Pancreas (tissue), 10 donors: ENCODE data around the gene VEGFA. TPM values are rescaled to one million over a fixed set of nuclear protein-coding genes. Genes with fewer than 3 reads are reported as not detected.

Experiments used
- ATAC-seq, 4 donors: fragments of 200-7000 bp; cut with Tn5 transposase; one replicate each; pipeline versions ENCODE4 v1.8.0 to v1.9.1; 2020; ENCODE audit warnings: mild to moderate bottlenecking in 4 of 4, moderate library complexity in 4 of 4
- DNase-seq, 6 donors: peaks; one replicate each; pipeline ENCODE4 v3.0.0-alpha.2; 2020
- FAIRE-seq: peaks from 2 replicates; lab custom pipeline; 2012; peaks lifted over from hg19 to GRCh38; lab: Jason Lieb, UNC
- H3K27ac ChIP-seq, 4 donors: fragments of 200-600 bp; sonication (generic); 1 replicate in 3 of 4; 2 replicates in 1 of 4; pipeline versions ENCODE4 v1.5.0 to v1.8.0; 2020
- H3K27me3 ChIP-seq, 4 donors: fragments of 200-600 bp; one replicate each; pipeline ENCODE4 v1.8.0; 2021
- H3K36me3 ChIP-seq, 3 donors: fragments of 200-600 bp; sonication (generic) in 1 of 3; one replicate each; pipeline versions ENCODE4 v1.5.0 to v1.8.0; 2020 to 2021
- H3K4me1 ChIP-seq, 3 donors: fragments of 200-600 bp; one replicate each; pipeline ENCODE4 v1.8.0; 2021
- H3K4me3 ChIP-seq, 4 donors: fragments of 200-600 bp; sonication (generic) in 2 of 4; one replicate each; pipeline versions ENCODE4 v1.5.0 to v1.8.0; 2020 to 2021
- H3K9me3 ChIP-seq, 4 donors: fragments of 200-600 bp; one replicate each; pipeline ENCODE4 v1.8.0; 2021
- CTCF ChIP-seq, 4 donors: fragments of 200-600 bp; sonication (generic) in 3 of 4; IDR thresholded peaks; one replicate each; pipeline versions ENCODE4 v1.5.0 to v1.8.0; 2021; ENCODE audit warnings: antibody characterized with exemption in 4 of 4
- WGBS, 2 donors: extraction: QIAGEN DNeasy Blood & Tissue Kit; methylation state at CpG; one replicate each; pipeline ENCODE4 v1.1.7; 2013; 5-methylcytosine and 5-hydroxymethylcytosine counted together
- intact Hi-C, 3 donors: fragments of 100-400 bp; cut with DNase I; formaldehyde crosslinking; loops; one replicate each; pipeline versions ENCODE4 v1.11.1 to v1.14.2; 2022
- polyA plus RNA-seq, 2 donors: library from polyadenylated mRNA; stranded (reverse); fragments of 200-250 nt; gene quantifications; one replicate each; pipeline ENCODE4 v1.2.3, GENCODE V29; 2013
- total RNA-seq, 6 donors: library from RNA; stranded (reverse); fragmentation: NEBNext Ultra II Directional in 4 of 6; extraction: Animal tissue kit (Norgen Biotek cat#: 25700) in 4 of 6; gene quantifications; one replicate each; pipeline versions ENCODE4 v1.2.1 to v1.2.4, GENCODE V29; 2021 to 2023
- donor health status: healthy with polysubstance abuse.
- donor health status: DM: no; HTN: no; CAD: no; lungs with moderate emphysema.
- donor health status: DM: no; HTN: no; CAD: no.
- donor health status: control.
- donor health status: control.
- donor health status: Bipolar disorder and iron deficiency.
- donor health status: DM: yes; HTN: yes; CAD: no.
- donor health status: DM: no; HTN: no; CAD: no.
- donor health status: DM: no; HTN: no; CAD: no.
- donor health status: DM: yes; HTN: yes; CAD: no.

Gene VEGFA
- total and polyA plus RNA-seq, 8 donors, result 55.2 to 206 (median 91.5) TPM

- Histone ChIP-seq H3K27me3 (no peaks in the 10 kb centered on the region), H3K27ac (peak overlapping the region in 2 of 4 donors; percentile 19 to 64), H3K4me3 (no peak overlapping the region), H3K4me1 (peaks cover 41 to 56% (median 50%) of the 10 kb centered on the region in 3 donors), H3K36me3 (peaks cover 6 to 56% (median 22%) of the 10 kb centered on the region in 3 donors), H3K9me3 (no peaks in the 10 kb centered on the region)
- 77 to 78% methylated on average over 12 of the region's 12 CpGs for WGBS, 2 donors
- FAIRE-seq (no peak), DNase-seq (peak in 1 of 6 donors; percentile 31), ATAC-seq (no peak)
- intact Hi-C loops, result no loop called here
- no peak for TF ChIP-seq CTCF (IDR thresholded peaks at IDR 0.05)
Observed at GRCh38 chr6:43778976-43779851, 9.2 kb downstream of the VEGFA start.

- Histone ChIP-seq H3K4me3 (no peak overlapping the region), H3K4me1 (peaks cover 38 to 50% (median 46%) of the 10 kb centered on the region in 3 donors), H3K36me3 (peaks cover 6 to 61% (median 23%) of the 10 kb centered on the region in 3 donors), H3K27ac (peak overlapping the region; percentile 3 to 64 (median 28)), H3K9me3 (no peaks in the 10 kb centered on the region), H3K27me3 (no peaks in the 10 kb centered on the region)
- TF ChIP-seq CTCF (IDR thresholded peaks at IDR 0.05), result no peak
- 15 to 20% methylated on average over 8 of the region's 8 CpGs for WGBS, 2 donors
- intact Hi-C loops, result no loop called here
- FAIRE-seq (no peak), ATAC-seq (peak; percentile 35 to 61 (median 40)), DNase-seq (peak in 5 of 6 donors; percentile 67 to 93 (median 81))
Observed at GRCh38 chr6:43779852-43780236, 9.8 kb downstream of the VEGFA start.

- 80 to 85% methylated on average over 12 to 13 of the region's 13 CpGs for WGBS, 2 donors
- no peaks in the 10 kb centered on the region for H3K9me3 ChIP-seq
- H3K36me3 ChIP-seq, result peaks cover 6 to 66% (median 27%) of the 10 kb centered on the region in 3 donors
- no peak for TF ChIP-seq CTCF (IDR thresholded peaks at IDR 0.05)
- FAIRE-seq, result no peak
- no peak for ATAC-seq
- no peak overlapping the region for H3K4me3 ChIP-seq
- intact Hi-C loops, result no loop called here
- H3K4me1 ChIP-seq, result peaks cover 33 to 45% (median 41%) of the 10 kb centered on the region in 3 donors
- no peaks in the 10 kb centered on the region for H3K27me3 ChIP-seq
- no peak for DNase-seq
- peak overlapping the region; percentile 3 to 64 (median 26) for H3K27ac ChIP-seq
Observed at GRCh38 chr6:43780293-43780692, 10.3 kb downstream of the VEGFA start.

DNA sequence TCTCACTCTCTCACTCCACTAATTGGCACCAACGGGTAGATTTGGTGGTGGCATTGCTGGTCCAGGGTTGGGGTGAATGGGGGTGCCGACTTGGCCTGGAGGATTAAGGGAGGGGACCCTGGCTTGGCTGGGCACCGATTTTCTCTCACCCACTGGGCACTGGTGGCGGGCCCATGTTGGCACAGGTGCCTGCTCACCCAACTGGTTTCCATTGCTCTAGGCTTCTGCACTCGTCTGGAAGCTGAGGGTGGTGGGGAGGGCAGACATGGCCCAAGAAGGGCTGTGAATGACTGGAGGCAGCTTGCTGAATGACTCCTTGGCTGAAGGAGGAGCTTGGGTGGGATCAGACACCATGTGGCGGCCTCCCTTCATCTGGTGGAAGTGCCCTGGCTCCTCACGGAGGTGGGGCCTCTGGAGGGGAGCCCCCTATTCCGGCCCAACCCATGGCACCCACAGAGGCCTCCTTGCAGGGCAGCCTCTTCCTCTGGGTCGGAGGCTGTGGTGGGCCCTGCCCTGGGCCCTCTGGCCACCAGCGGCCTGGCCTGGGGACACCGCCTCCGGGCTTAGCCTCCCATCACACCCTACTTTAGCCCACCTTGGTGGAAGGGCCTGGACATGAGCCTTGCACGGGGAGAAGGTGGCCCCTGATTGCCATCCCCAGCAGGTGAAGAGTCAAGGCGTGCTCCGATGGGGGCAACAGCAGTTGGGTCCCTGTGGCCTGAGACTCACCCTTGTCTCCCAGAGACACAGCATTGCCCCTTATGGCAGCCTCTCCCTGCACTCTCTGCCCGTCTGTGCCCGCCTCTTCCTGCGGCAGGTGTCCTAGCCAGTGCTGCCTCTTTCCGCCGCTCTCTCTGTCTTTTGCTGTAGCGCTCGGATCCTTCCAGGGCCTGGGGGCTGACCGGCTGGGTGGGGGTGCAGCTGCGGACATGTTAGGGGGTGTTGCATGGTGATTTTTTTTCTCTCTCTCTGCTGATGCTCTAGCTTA is 11.2 kb downstream of the VEGFA start:
- peak in 1 of 6 donors; percentile 61 for DNase-seq
- H3K27me3 ChIP-seq, result no peaks in the 10 kb centered on the region
- H3K4me1 ChIP-seq, result peaks cover 24 to 36% (median 32%) of the 10 kb centered on the region in 3 donors
- peak overlapping the region in 3 of 4 donors; percentile 11 to 46 (median 42) for H3K27ac ChIP-seq
- ATAC-seq, result no peak
- H3K36me3 ChIP-seq, result peaks cover 6 to 73% (median 33%) of the 10 kb centered on the region in 3 donors
- intact Hi-C loops, result no loop called here
- TF ChIP-seq CTCF (IDR thresholded peaks at IDR 0.05), result no peak
- H3K4me3 ChIP-seq, result no peak overlapping the region
- no peaks in the 10 kb centered on the region for H3K9me3 ChIP-seq
- FAIRE-seq, result no peak
- 71 to 83% methylated on average over 24 of the region's 24 CpGs for WGBS, 2 donors
